GM23338 (cell line): Measurements from ENCODE around the gene RNF43. TPM values are rescaled to one million over a fixed set of nuclear protein-coding genes. Genes with fewer than 3 reads are reported as not detected.

Experiments used
- ATAC-seq: fragments of 200-7000 bp; cut with Tn5 transposase; 3 replicates; pipeline ENCODE4 v1.9.1; 2020
- DNase-seq: peaks from one replicate; pipeline ENCODE4 v3.0.0-alpha.2; 2015; ENCODE audit warnings: low spot score
- H2AFZ ChIP-seq: fragments of 200-600 bp; sonication (generic); 2 replicates; pipeline ENCODE4 v1.8.0; 2016; ENCODE audit warnings: antibody characterized with exemption, mild to moderate bottlenecking, moderate library complexity
- H3F3A ChIP-seq: fragments of 200-600 bp; sonication (generic); replicated peaks from 2 replicates; pipeline ENCODE4 v1.8.0; 2017; ENCODE audit warnings: antibody characterized with exemption, mixed run types, low read depth
- H3K27ac ChIP-seq: fragments of 200-600 bp; sonication (generic); 2 replicates; pipeline ENCODE4 v1.6.1; 2016; ENCODE audit warnings: low read depth
- H3K27me3 ChIP-seq: fragments of 200-600 bp; sonication (generic); 2 replicates; pipeline ENCODE4 v1.8.0; 2016; ENCODE audit warnings: mild to moderate bottlenecking, mixed run types, moderate library complexity; ENCODE audit not compliant: insufficient read depth
- H3K36me3 ChIP-seq: fragments of 200-600 bp; sonication (generic); 2 replicates; pipeline ENCODE4 v1.8.0; 2016; ENCODE audit warnings: mild to moderate bottlenecking; ENCODE audit not compliant: insufficient read depth
- H3K4me1 ChIP-seq: fragments of 200-600 bp; sonication (generic); 2 replicates; pipeline ENCODE4 v1.8.0; 2016; ENCODE audit warnings: mild to moderate bottlenecking, moderate library complexity; ENCODE audit not compliant: insufficient read depth
- H3K4me2 ChIP-seq: fragments of 200-600 bp; sonication (generic); 2 replicates; pipeline ENCODE4 v1.7.1; 2017; ENCODE audit warnings: mixed run types
- H3K4me3 ChIP-seq: fragments of 200-600 bp; sonication (generic); 2 replicates; pipeline ENCODE4 v1.6.1; 2016; ENCODE audit warnings: mixed run types
- H3K79me2 ChIP-seq: fragments of 200-600 bp; sonication (generic); replicated peaks from 2 replicates; pipeline ENCODE4 v1.8.0; 2017; ENCODE audit warnings: mild to moderate bottlenecking; ENCODE audit not compliant: insufficient read depth
- H3K9me2 ChIP-seq: fragments of 200-600 bp; sonication (generic); 2 replicates; pipeline ENCODE4 v1.8.0; 2017; ENCODE audit not compliant: insufficient read depth
- H4K20me1 ChIP-seq: fragments of 200-600 bp; sonication (generic); replicated peaks from 2 replicates; pipeline ENCODE4 v1.8.0; 2017; ENCODE audit warnings: mild to moderate bottlenecking; ENCODE audit not compliant: insufficient read depth
- H3K27ac Mint-ChIP-seq: 2 replicates; pipeline ENCODE4 v1.8.0; 2020; ENCODE audit warnings: inconsistent platforms, mild to moderate bottlenecking, moderate library complexity, mixed read lengths
- H3K27me3 Mint-ChIP-seq: 3 replicates; pipeline ENCODE4 v1.8.0; 2022; ENCODE audit warnings: low read depth, mild to moderate bottlenecking, moderate library complexity, mixed read lengths, inconsistent platforms; ENCODE audit not compliant: insufficient read depth, poor library complexity
- H3K36me3 Mint-ChIP-seq: 3 replicates; pipeline ENCODE4 v1.8.0; 2021; ENCODE audit warnings: low read depth, mild to moderate bottlenecking, inconsistent platforms, moderate library complexity, mixed read lengths
- H3K4me1 Mint-ChIP-seq: 3 replicates; pipeline ENCODE4 v1.8.0; 2020; ENCODE audit warnings: mild to moderate bottlenecking, inconsistent platforms, mixed read lengths
- H3K4me3 Mint-ChIP-seq: 3 replicates; pipeline ENCODE4 v1.8.0; 2021; ENCODE audit warnings: moderate library complexity, mild to moderate bottlenecking, inconsistent platforms, mixed read lengths
- H3K9me3 Mint-ChIP-seq: 3 replicates; pipeline ENCODE4 v1.8.0; 2020; ENCODE audit warnings: moderate library complexity, mild to moderate bottlenecking, inconsistent platforms, mixed read lengths
- JUNB ChIP-seq: IDR thresholded peaks from one replicate; pipeline ENCODE4 v1.6.1; 2016; ENCODE audit warnings: antibody characterized with exemption; ENCODE audit not compliant: unreplicated experiment
- NANOG ChIP-seq: IDR thresholded peaks from 2 replicates; pipeline ENCODE4 v1.6.1; 2016; ENCODE audit warnings: antibody characterized with exemption, borderline replicate concordance
- POLR2AphosphoS5 ChIP-seq: IDR thresholded peaks from 2 replicates; pipeline ENCODE4 v1.6.1; 2016; ENCODE audit warnings: antibody characterized with exemption, low read depth
- ZNF114 ChIP-seq: fragments of 250-450 bp; sonication (Bioruptor Pico); IDR thresholded peaks from 2 replicates; pipeline ENCODE4 v1.5.0; 2020; ENCODE audit warnings: mild to moderate bottlenecking, moderate library complexity
- polyA plus RNA-seq: library from polyadenylated mRNA; unstranded; fragments of >200 nt; fragmentation: Nextera tagmentation; extraction: Ambion mirVana; gene quantifications from 2 replicates; pipeline ENCODE4 v1.2.1, GENCODE V29; 2016
- total RNA-seq: library from RNA; depleted of rRNA; stranded (reverse); fragments of >200 nt; shearing (Covaris generic); gene quantifications from 2 replicates; pipeline ENCODE4 v1.2.3, GENCODE V29; 2014
- TF ChIP-seq, protein P1 (sequence below), 2 experiments: fragments of 200-600 bp in 1 of 2; sonication (generic) in 1 of 2; conservative IDR thresholded peaks; 2 replicates each; pipeline versions ENCODE4 v1.5.1 to v1.6.1; 2016 to 2017; ENCODE audit warnings: antibody characterized with exemption in 2 of 2, low read depth in 2 of 2, mild to moderate bottlenecking in 2 of 2, moderate library complexity in 1 of 2
- TF ChIP-seq, protein P2 (sequence below): fragments of 250-450 bp; sonication (Bioruptor Pico); IDR thresholded peaks from 2 replicates; pipeline ENCODE4 v1.5.0; 2020; ENCODE audit warnings: mild to moderate bottlenecking, moderate library complexity
- TF ChIP-seq, protein P3 (sequence below): IDR thresholded peaks from 2 replicates; pipeline ENCODE4 v1.6.1; 2016; ENCODE audit warnings: antibody characterized with exemption

The RNF43 gene
- total and polyA plus RNA-seq, 2 experiments from 2014 or later: 0.58 to 2.2 TPM

DNA sequence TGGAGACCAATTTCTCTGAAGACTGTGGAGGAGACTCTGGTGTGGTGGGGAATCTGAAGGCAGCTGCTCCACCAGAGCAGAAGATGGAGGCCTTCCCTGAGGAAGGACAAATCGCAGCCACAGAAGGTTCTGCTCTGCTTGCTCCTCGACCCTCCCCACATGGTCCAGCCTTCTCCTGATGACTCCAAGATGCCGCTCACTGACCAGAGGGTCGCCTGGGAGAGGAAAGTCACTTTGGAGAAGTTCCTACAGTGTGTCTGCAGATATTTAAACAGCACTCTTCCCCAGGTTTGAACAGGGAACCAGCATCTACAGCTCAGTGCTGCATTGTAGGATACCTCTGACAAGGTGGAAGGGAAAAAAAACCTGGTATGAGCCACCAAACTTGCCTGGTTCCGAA lies 44.3 kb downstream of the RNF43 start:
- no peaks in the 10 kb centered on the region for H3K9me3 Mint-ChIP-seq
- no peaks in the 10 kb centered on the region for H3K36me3 Mint-ChIP-seq
- TF ChIP-seq, protein P1, sequence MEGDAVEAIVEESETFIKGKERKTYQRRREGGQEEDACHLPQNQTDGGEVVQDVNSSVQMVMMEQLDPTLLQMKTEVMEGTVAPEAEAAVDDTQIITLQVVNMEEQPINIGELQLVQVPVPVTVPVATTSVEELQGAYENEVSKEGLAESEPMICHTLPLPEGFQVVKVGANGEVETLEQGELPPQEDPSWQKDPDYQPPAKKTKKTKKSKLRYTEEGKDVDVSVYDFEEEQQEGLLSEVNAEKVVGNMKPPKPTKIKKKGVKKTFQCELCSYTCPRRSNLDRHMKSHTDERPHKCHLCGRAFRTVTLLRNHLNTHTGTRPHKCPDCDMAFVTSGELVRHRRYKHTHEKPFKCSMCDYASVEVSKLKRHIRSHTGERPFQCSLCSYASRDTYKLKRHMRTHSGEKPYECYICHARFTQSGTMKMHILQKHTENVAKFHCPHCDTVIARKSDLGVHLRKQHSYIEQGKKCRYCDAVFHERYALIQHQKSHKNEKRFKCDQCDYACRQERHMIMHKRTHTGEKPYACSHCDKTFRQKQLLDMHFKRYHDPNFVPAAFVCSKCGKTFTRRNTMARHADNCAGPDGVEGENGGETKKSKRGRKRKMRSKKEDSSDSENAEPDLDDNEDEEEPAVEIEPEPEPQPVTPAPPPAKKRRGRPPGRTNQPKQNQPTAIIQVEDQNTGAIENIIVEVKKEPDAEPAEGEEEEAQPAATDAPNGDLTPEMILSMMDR (conservative IDR thresholded peaks at IDR 0.05; ENCODE audit: low read depth in 2 of 2): no peak
- TF ChIP-seq, protein P2, sequence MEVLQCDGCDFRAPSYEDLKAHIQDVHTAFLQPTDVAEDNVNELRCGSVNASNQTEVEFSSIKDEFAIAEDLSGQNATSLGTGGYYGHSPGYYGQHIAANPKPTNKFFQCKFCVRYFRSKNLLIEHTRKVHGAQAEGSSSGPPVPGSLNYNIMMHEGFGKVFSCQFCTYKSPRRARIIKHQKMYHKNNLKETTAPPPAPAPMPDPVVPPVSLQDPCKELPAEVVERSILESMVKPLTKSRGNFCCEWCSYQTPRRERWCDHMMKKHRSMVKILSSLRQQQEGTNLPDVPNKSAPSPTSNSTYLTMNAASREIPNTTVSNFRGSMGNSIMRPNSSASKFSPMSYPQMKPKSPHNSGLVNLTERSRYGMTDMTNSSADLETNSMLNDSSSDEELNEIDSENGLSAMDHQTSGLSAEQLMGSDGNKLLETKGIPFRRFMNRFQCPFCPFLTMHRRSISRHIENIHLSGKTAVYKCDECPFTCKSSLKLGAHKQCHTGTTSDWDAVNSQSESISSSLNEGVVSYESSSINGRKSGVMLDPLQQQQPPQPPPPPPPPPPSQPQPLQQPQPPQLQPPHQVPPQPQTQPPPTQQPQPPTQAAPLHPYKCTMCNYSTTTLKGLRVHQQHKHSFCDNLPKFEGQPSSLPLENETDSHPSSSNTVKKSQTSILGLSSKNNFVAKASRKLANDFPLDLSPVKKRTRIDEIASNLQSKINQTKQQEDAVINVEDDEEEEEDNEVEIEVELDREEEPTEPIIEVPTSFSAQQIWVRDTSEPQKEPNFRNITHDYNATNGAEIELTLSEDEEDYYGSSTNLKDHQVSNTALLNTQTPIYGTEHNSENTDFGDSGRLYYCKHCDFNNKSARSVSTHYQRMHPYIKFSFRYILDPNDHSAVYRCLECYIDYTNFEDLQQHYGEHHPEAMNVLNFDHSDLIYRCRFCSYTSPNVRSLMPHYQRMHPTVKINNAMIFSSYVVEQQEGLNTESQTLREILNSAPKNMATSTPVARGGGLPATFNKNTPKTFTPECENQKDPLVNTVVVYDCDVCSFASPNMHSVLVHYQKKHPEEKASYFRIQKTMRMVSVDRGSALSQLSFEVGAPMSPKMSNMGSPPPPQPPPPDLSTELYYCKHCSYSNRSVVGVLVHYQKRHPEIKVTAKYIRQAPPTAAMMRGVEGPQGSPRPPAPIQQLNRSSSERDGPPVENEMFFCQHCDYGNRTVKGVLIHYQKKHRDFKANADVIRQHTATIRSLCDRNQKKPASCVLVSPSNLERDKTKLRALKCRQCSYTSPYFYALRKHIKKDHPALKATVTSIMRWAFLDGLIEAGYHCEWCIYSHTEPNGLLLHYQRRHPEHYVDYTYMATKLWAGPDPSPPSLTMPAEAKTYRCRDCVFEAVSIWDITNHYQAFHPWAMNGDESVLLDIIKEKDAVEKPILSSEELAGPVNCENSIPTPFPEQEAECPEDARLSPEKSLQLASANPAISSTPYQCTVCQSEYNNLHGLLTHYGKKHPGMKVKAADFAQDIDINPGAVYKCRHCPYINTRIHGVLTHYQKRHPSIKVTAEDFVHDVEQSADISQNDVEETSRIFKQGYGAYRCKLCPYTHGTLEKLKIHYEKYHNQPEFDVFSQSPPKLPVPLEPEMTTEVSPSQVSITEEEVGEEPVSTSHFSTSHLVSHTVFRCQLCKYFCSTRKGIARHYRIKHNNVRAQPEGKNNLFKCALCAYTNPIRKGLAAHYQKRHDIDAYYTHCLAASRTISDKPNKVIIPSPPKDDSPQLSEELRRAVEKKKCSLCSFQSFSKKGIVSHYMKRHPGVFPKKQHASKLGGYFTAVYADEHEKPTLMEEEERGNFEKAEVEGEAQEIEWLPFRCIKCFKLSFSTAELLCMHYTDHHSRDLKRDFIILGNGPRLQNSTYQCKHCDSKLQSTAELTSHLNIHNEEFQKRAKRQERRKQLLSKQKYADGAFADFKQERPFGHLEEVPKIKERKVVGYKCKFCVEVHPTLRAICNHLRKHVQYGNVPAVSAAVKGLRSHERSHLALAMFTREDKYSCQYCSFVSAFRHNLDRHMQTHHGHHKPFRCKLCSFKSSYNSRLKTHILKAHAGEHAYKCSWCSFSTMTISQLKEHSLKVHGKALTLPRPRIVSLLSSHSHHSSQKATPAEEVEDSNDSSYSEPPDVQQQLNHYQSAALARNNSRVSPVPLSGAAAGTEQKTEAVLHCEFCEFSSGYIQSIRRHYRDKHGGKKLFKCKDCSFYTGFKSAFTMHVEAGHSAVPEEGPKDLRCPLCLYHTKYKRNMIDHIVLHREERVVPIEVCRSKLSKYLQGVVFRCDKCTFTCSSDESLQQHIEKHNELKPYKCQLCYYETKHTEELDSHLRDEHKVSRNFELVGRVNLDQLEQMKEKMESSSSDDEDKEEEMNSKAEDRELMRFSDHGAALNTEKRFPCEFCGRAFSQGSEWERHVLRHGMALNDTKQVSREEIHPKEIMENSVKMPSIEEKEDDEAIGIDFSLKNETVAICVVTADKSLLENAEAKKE (CRISPR knock-in tag): no peak
- TF ChIP-seq JUNB (no peak), ZNF114 (no peak), NANOG (no peak), POLR2AphosphoS5 (no peak)
- TF ChIP-seq, protein P3, sequence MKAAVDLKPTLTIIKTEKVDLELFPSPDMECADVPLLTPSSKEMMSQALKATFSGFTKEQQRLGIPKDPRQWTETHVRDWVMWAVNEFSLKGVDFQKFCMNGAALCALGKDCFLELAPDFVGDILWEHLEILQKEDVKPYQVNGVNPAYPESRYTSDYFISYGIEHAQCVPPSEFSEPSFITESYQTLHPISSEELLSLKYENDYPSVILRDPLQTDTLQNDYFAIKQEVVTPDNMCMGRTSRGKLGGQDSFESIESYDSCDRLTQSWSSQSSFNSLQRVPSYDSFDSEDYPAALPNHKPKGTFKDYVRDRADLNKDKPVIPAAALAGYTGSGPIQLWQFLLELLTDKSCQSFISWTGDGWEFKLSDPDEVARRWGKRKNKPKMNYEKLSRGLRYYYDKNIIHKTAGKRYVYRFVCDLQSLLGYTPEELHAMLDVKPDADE: no peak
- Histone ChIP-seq H3K36me3 (no peaks in the 10 kb centered on the region), H3K27me3 (no peaks in the 10 kb centered on the region), H3K79me2 (no peaks in the 10 kb centered on the region), H3K4me3 (no peak overlapping the region), H2AFZ (no peak overlapping the region), H3K9me2 (no peaks in the 10 kb centered on the region), H3K4me2 (no peak overlapping the region), H3K27ac (no peak overlapping the region), H4K20me1 (no peaks in the 10 kb centered on the region), H3K4me1 (peaks cover 21% of the 10 kb centered on the region), H3F3A (no peaks in the 10 kb centered on the region)
- H3K4me3 Mint-ChIP-seq: no peak overlapping the region
- DNase-seq (no peak), ATAC-seq (no peak)
- no peak overlapping the region for H3K27ac Mint-ChIP-seq
- peaks cover 28% of the 10 kb centered on the region for H3K4me1 Mint-ChIP-seq
- H3K27me3 Mint-ChIP-seq: peaks cover 21% of the 10 kb centered on the region
